Neural crest cell (in vitro differentiated cells): ENCODE data around the gene ANKMY2. TPM values are rescaled to one million over a fixed set of nuclear protein-coding genes. Genes with fewer than 3 reads are reported as not detected.

Experiments used
- DNase-seq: peaks from one replicate; pipeline ENCODE4 v3.0.0; 2021; ENCODE audit warnings: low read depth, mixed read lengths, low spot score
- H3K27ac Mint-ChIP-seq: one replicate; pipeline ENCODE4 v1.8.0; 2021; ENCODE audit warnings: mild to moderate bottlenecking, mixed read lengths; ENCODE audit not compliant: unreplicated experiment
- H3K27me3 Mint-ChIP-seq: 2 replicates; pipeline ENCODE4 v1.8.0; 2021; ENCODE audit warnings: low read depth, mild to moderate bottlenecking, mixed read lengths
- H3K36me3 Mint-ChIP-seq: 2 replicates; pipeline ENCODE4 v1.8.0; 2021; ENCODE audit warnings: low read depth, mild to moderate bottlenecking, mixed read lengths
- H3K4me1 Mint-ChIP-seq: 2 replicates; pipeline ENCODE4 v1.8.0; 2021; ENCODE audit warnings: mixed read lengths
- H3K4me3 Mint-ChIP-seq: one replicate; pipeline ENCODE4 v1.8.0; 2021; ENCODE audit warnings: mild to moderate bottlenecking, mixed read lengths
- H3K9me3 Mint-ChIP-seq: 2 replicates; pipeline ENCODE4 v1.8.0; 2021; ENCODE audit warnings: mixed read lengths
- total RNA-seq: library from RNA; stranded (reverse); gene quantifications from 2 replicates; pipeline ENCODE4 v1.2.1, GENCODE V29; 2021
- TF ChIP-seq, protein P1 (sequence below): fragments of 200-600 bp; sonication (generic); conservative IDR thresholded peaks from 2 replicates; pipeline ENCODE4 v1.5.0; 2021; ENCODE audit warnings: antibody characterized with exemption, mild to moderate bottlenecking

Gene ANKMY2
- total RNA-seq, 1 donor from 2014 or later = 24.7 TPM

DNA sequence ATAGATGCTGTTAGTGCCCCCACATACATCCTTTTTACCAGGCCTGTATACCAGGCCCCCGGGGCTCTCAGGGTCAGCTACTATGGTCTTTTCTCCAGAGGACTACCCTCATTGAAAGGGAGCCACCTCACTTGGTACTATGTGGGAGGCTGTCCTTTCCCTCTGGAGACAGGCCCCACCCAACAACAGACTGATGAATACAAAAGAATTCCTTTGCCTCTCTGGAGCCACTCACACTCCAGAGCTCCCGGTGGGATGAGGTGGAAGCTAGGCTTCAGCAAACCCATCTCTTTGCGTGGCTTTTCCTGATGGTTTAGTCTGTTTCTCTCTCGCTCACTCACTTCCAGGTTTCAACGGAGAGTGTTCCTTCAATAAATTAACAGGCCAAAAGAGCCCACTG is 30.3 kb downstream of the ANKMY2 start:
- Mint-ChIP-seq H3K36me3 (peaks cover 14% of the 10 kb centered on the region), H3K4me1 (peaks cover 11% of the 10 kb centered on the region), H3K27ac (no peak overlapping the region), H3K4me3 (no peak overlapping the region), H3K9me3 (no peaks in the 10 kb centered on the region), H3K27me3 (no peaks in the 10 kb centered on the region)
- DNase-seq = no peak
- TF ChIP-seq, protein P1, sequence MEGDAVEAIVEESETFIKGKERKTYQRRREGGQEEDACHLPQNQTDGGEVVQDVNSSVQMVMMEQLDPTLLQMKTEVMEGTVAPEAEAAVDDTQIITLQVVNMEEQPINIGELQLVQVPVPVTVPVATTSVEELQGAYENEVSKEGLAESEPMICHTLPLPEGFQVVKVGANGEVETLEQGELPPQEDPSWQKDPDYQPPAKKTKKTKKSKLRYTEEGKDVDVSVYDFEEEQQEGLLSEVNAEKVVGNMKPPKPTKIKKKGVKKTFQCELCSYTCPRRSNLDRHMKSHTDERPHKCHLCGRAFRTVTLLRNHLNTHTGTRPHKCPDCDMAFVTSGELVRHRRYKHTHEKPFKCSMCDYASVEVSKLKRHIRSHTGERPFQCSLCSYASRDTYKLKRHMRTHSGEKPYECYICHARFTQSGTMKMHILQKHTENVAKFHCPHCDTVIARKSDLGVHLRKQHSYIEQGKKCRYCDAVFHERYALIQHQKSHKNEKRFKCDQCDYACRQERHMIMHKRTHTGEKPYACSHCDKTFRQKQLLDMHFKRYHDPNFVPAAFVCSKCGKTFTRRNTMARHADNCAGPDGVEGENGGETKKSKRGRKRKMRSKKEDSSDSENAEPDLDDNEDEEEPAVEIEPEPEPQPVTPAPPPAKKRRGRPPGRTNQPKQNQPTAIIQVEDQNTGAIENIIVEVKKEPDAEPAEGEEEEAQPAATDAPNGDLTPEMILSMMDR = no peak

DNA sequence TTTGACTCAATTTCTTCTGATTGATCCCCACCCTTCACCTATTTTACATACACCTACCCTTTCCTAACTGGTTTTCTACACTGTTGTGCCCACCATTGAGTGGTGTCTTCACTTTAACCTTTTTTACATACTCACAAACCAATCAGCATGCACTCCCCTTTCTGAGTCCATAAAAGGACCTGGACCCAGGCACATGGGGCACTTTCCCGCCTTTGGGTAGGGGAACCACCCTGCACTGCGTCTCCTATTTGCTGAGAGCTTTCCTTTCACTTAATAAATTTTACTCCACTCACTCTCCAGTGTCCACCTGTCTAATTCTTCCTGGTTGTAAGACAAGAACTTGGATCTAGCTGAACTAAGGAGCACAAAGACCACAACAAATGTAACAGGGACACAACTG is 33.8 kb downstream of the ANKMY2 start:
- TF ChIP-seq, protein P1 = no peak
- Mint-ChIP-seq H3K27ac (no peak overlapping the region), H3K27me3 (no peaks in the 10 kb centered on the region), H3K4me3 (no peak overlapping the region), H3K36me3 (peaks cover 9% of the 10 kb centered on the region), H3K9me3 (no peaks in the 10 kb centered on the region), H3K4me1 (peaks cover 11% of the 10 kb centered on the region)
- no peak for DNase-seq

DNA sequence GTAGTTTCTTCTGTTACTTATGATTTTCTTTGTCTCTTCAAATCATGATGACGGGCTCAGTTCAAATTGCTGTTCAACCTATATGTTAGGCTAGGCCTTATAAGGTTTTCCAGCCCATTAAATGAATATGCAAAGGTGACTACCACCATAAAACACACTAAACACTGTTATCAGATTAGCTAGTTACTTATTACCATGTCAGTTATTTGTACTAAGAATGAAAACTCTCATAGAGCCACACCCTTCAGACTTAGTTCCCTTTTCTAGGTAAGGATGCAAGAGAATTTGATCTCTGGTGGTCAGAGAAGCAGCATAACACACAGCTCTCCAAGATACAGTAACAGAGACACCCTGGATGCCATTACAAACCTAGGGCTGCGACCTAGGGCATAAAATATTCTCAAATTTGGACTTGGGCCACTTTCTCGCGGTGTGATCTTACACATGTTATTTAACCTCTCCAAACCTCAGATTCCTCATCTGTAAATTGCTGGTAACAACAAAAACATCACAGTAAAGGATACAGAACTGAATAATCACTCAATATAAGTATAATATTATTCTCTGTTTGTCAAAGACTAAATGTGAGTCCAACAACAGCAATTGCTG is 35.6 kb downstream of the ANKMY2 start:
- peaks cover 3% of the 10 kb centered on the region for H3K4me1 Mint-ChIP-seq
- H3K4me3 Mint-ChIP-seq = no peak overlapping the region
- H3K27ac Mint-ChIP-seq = no peak overlapping the region
- H3K9me3 Mint-ChIP-seq = no peaks in the 10 kb centered on the region
- peaks cover 6% of the 10 kb centered on the region for H3K36me3 Mint-ChIP-seq
- H3K27me3 Mint-ChIP-seq = no peaks in the 10 kb centered on the region
- TF ChIP-seq, protein P1 = no peak
- DNase-seq = no peak

DNA sequence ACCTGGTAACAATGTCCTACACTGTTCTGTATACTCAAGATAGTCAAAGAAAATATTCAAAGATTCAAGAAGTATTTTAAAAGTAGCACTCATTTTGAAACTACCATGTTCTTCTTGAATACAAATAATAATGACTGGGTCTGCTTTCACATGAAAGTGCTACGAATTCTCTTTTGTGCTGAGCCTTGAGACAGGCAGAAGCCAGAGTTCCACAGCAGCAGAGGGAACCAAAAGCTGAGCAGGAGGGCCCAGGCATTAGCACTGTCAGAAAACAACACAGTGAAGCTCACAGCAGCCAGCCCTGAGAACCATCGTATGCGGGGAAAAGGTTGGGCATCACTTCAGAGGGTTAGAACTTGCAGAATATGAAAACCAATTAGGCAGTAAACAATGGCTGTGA is 38.9 kb downstream of the ANKMY2 start:
- Mint-ChIP-seq H3K27ac (peak overlapping the region; percentile 24), H3K27me3 (no peaks in the 10 kb centered on the region), H3K9me3 (no peaks in the 10 kb centered on the region), H3K4me1 (no peaks in the 10 kb centered on the region), H3K4me3 (no peak overlapping the region), H3K36me3 (peaks cover 16% of the 10 kb centered on the region)
- no peak for DNase-seq
- TF ChIP-seq, protein P1 = no peak

DNA sequence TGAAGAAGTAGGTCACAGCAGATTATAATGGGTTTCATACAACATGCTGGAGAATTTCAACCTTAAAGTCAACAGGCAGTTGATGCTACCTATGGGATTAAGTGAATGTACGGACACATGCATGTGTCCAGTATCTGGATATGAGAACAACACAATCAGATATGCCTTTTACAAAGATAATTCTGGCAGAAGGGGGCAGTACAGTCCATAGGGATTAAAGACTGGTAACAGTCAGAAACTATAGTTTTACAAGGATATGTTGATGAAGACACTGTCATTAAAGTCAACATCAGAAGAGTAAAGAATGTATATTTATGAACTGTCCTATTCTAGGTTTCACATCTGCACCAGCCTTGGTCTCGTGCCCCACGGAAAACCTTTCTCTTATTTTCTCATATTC is 41.5 kb downstream of the ANKMY2 start:
- Mint-ChIP-seq H3K4me1 (no peaks in the 10 kb centered on the region), H3K9me3 (no peaks in the 10 kb centered on the region), H3K27me3 (no peaks in the 10 kb centered on the region), H3K4me3 (no peak overlapping the region), H3K36me3 (peaks cover 21% of the 10 kb centered on the region), H3K27ac (no peak overlapping the region)
- DNase-seq = no peak
- TF ChIP-seq, protein P1 = peak; percentile 24
